GM20000 (cell line): ENCODE measurements around the gene FITM2.
"Not testable (repeated sequence)": the region's sequence is repeated elsewhere in the genome, so short reads cannot be mapped to it uniquely, and the experiment has no call there.

Experiments used
- DNase-seq: peaks from one replicate; pipeline ENCODE4 v3.0.0; 2012; ENCODE audit warnings: low spot score
- CTCF ChIP-seq: IDR thresholded peaks from 2 replicates; pipeline ENCODE4 v1.5.1; 2012; ENCODE audit warnings: mild to moderate bottlenecking, control low read depth; ENCODE audit errors: extremely low read depth, missing control alignments

FITM2 gene

DNA sequence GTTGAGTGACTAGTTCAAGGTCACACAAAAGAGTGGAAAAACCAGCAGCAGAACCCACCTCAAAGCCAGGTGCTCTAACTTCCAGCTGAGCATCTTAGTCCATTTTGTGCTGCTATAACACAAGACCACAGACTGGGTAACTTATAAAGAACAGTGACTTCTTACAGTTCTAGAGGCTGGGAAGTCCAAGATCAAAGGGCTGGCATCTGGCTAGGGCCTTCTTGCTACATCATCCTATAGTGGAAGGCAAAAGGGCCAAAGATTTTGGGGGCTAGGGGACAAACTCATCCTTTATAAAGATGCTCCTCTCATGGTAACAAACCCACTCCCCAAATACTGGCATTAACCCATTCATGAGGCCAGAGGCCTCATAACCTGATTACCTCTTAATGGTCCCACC lies 9.7 kb downstream of the FITM2 start:
- no peak for TF ChIP-seq CTCF
- DNase-seq: no peak

- DNase-seq: not testable (repeated sequence)
Measured at GRCh38 chr20:44299011-44299535, 11.9 kb downstream of the FITM2 start.

GRCh38 chr20:44297721-44298120 lies 13.3 kb downstream of the FITM2 start:
- no peak for TF ChIP-seq CTCF
- no peak for DNase-seq

DNA sequence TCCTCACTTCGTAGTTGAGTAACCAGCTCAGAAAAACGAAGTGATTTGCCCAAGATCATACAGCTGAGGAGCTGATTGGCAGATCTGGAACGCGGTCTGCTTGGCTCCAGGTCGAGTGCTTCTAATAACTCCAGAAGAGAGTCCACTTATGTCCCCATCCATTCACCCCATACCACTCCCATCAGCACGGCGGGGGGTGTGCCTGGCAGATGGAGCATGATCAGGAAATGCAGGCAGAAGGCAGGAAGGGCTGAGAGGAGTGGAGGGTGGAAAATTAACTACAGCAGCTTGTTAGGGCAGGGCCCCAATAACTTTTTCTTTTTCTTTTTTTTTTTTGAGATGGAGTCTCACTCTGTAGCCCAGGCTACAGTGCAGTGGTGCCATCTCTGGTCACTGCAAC lies 15.0 kb downstream of the FITM2 start:
- no peak for DNase-seq
- TF ChIP-seq CTCF: no peak

- no peak for TF ChIP-seq CTCF
- no peak for DNase-seq
Measured at GRCh38 chr20:44291754-44292153, 19.2 kb downstream of the FITM2 start.

- no peak for DNase-seq
- no peak for TF ChIP-seq CTCF
Measured at GRCh38 chr20:44288252-44288651, 22.8 kb downstream of the FITM2 start.

GRCh38 chr20:44287272-44288097 lies 23.5 kb downstream of the FITM2 start:
- no peak for DNase-seq
- no peak for TF ChIP-seq CTCF

- TF ChIP-seq CTCF: no peak
- DNase-seq: no peak
Measured at GRCh38 chr20:44284032-44284431, 27.0 kb downstream of the FITM2 start.
